Right atrium auricular region (tissue), 2 donors: Measurements from ENCODE around the gene P2RY14. TPM values are rescaled to one million over a fixed set of nuclear protein-coding genes. Genes with fewer than 3 reads are reported as not detected.
A peak's percentile ranks its signal among the peaks of the same experiment; 100 is the strongest.

ENCODE experiments used
- DNase-seq: peaks from one replicate; pipeline ENCODE4 v3.0.0-alpha.2; 2019; ENCODE audit warnings: low spot score
- H3K27ac ChIP-seq, 2 donors: fragments of 200-600 bp; sonication (generic); 1 replicate in 1 of 2; 2 replicates in 1 of 2; pipeline ENCODE4 v1.5.1; 2016 to 2019
- H3K27me3 ChIP-seq, 2 donors: fragments of 200-600 bp; sonication (generic); one replicate each; pipeline versions ENCODE4 v1.5.1 to v1.6.0; 2017 to 2019
- H3K36me3 ChIP-seq: fragments of 200-600 bp; sonication (generic); one replicate; pipeline ENCODE4 v1.5.1; 2016
- H3K4me1 ChIP-seq, 2 donors: fragments of 200-600 bp; sonication (generic); one replicate each; pipeline versions ENCODE4 v1.5.1 to v1.6.0; 2017 to 2019
- H3K4me3 ChIP-seq, 2 donors: fragments of 200-600 bp; sonication (generic); 1 replicate in 1 of 2; 2 replicates in 1 of 2; pipeline ENCODE4 v1.5.1; 2017 to 2019; ENCODE audit warnings: mild to moderate bottlenecking in 1 of 2, moderate library complexity in 1 of 2
- H3K9me3 ChIP-seq, 2 donors: fragments of 200-600 bp; sonication (generic); one replicate each; pipeline ENCODE4 v1.5.1; 2019
- CTCF ChIP-seq, 2 donors: fragments of 200-600 bp; sonication (generic); IDR thresholded peaks; one replicate each; pipeline ENCODE4 v1.5.1; 2019; ENCODE audit warnings: antibody characterized with exemption in 2 of 2
- total RNA-seq, 2 donors: library from RNA; depleted of rRNA; stranded (reverse); fragments of >200 nt; gene quantifications; one replicate each; pipeline ENCODE4 v1.1.0, GENCODE V29; 2016

The P2RY14 gene
- total RNA-seq, 2 donors from 2014 or later: 1.3 to 3.6 TPM

DNA sequence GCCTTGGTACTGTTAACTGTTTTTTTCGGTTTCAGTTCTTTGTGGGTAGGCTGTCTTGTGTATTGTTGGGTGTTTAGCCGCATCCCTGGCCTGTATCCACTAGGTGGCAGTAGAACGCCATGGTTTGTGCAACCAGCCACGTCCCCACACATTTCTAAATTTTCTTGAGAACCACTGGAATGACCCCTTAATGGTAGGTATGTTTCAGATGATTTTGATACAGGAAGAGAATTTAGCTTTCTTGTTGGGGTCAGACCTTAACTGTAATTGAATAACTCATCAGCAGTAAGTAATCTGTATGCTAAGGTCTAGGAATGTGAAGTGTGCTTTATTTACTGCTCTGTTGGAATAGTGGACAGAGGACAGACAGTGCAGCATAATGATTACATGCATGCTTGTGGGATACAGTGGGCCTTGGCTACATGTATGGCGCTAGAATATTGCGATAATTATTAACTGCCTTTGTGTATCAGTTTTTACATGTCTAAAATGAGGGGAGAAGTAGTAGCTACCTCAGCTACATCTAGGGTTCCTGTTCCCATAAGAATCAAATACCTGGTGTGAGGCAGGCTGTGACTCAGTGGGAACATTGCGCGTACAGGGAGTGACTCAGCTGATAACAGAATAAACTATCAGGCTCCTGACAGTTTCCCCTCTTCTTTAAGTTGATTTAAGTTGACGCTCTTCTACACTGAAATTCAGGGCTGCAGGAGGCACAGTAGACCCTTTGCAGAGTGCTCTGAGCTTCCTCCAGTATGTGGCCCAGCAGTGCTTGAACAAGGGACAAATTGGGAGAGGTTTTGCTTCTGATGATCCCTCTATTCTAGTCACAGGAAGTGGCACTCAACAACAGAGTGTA, 50.3 kb downstream of the P2RY14 start:
- Histone ChIP-seq H3K36me3 (no peaks in the 10 kb centered on the region), H3K4me1 (peaks cover 0 to 16% of the 10 kb centered on the region in 2 donors), H3K4me3 (no peak overlapping the region), H3K27ac (peak overlapping the region; percentile 20 to 42), H3K27me3 (no peaks in the 10 kb centered on the region), H3K9me3 (no peaks in the 10 kb centered on the region)
- peak; percentile 78 for DNase-seq
- peak; percentile 84 to 95 for TF ChIP-seq CTCF (IDR thresholded peaks at IDR 0.05)

GRCh38 chr3:151227266-151227806, 51.0 kb downstream of the P2RY14 start:
- DNase-seq: no peak
- Histone ChIP-seq H3K9me3 (no peaks in the 10 kb centered on the region), H3K4me1 (peaks cover 0 to 16% of the 10 kb centered on the region in 2 donors), H3K36me3 (no peaks in the 10 kb centered on the region), H3K27me3 (no peaks in the 10 kb centered on the region), H3K4me3 (no peak overlapping the region), H3K27ac (no peak overlapping the region)
- no peak for TF ChIP-seq CTCF (IDR thresholded peaks at IDR 0.05)

- Histone ChIP-seq H3K4me3 (no peak overlapping the region), H3K4me1 (peaks cover 0 to 16% of the 10 kb centered on the region in 2 donors), H3K27ac (no peak overlapping the region), H3K27me3 (no peaks in the 10 kb centered on the region), H3K9me3 (no peaks in the 10 kb centered on the region), H3K36me3 (no peaks in the 10 kb centered on the region)
- TF ChIP-seq CTCF (IDR thresholded peaks at IDR 0.05): no peak
- DNase-seq: no peak
Observed at GRCh38 chr3:151226825-151227224, 51.5 kb downstream of the P2RY14 start.

- peaks cover 0 to 16% of the 10 kb centered on the region in 2 donors for H3K4me1 ChIP-seq
Observed at GRCh38 chr3:151226088-151226563, 52.2 kb downstream of the P2RY14 start.

More at GRCh38 chr3:151226088-151226563, 52.2 kb downstream of the P2RY14 start:
- Histone ChIP-seq H3K36me3 (no peaks in the 10 kb centered on the region), H3K4me3 (no peak overlapping the region), H3K27me3 (no peaks in the 10 kb centered on the region), H3K27ac (no peak overlapping the region), H3K9me3 (no peaks in the 10 kb centered on the region)
- TF ChIP-seq CTCF (IDR thresholded peaks at IDR 0.05): no peak
- no peak for DNase-seq
